H1 (cell line): Measurements from ENCODE around the gene RHBDF1. TPM values are rescaled to one million over a fixed set of nuclear protein-coding genes. Genes with fewer than 3 reads are reported as not detected.

Experiments used
- CTCF ChIA-PET: fragments of 300-600 bp; sonication (Branson Sonifier 250); formaldehyde crosslinking; loops from one replicate; lab custom pipeline; 2021; ENCODE audit not compliant: partially characterized antibody; lab: Charles Lee
- POLR2A ChIA-PET: fragments of 300-600 bp; sonication (Branson Sonifier 250); formaldehyde crosslinking; loops from one replicate; lab custom pipeline; 2021; ENCODE audit warnings: inconsistent platforms; ENCODE audit not compliant: partially characterized antibody; lab: Charles Lee
- DNase-seq, 2 experiments: peaks; one replicate each; pipeline versions ENCODE4 v3.0.0 to v3.0.0-alpha.2; 2010 to 2022; ENCODE audit warnings: low spot score in 2 of 2, low read depth in 1 of 2, mixed read lengths in 1 of 2
- FAIRE-seq: peaks from 2 replicates; lab custom pipeline; 2011; peaks lifted over from hg19 to GRCh38; lab: Jason Lieb, UNC
- H2AFZ ChIP-seq: 2 replicates; pipeline ENCODE4 v1.8.1; 2012; ENCODE audit warnings: low read length, inconsistent platforms
- H2AK5ac ChIP-seq: 2 replicates; pipeline ENCODE4 v1.6.1; 2013; ENCODE audit warnings: low read depth, low read length
- H2BK120ac ChIP-seq: replicated peaks from 2 replicates; pipeline ENCODE3; 2013; ENCODE audit warnings: low read depth, low read length, inconsistent platforms
- H2BK12ac ChIP-seq: 2 replicates; pipeline ENCODE4 v1.6.1; 2013; ENCODE audit warnings: low read depth, low read length
- H2BK15ac ChIP-seq: 2 replicates; pipeline ENCODE4 v1.6.1; 2013; ENCODE audit warnings: low read length
- H2BK20ac ChIP-seq: 2 replicates; pipeline ENCODE4 v1.6.1; 2013; ENCODE audit warnings: low read length
- H2BK5ac ChIP-seq: 2 replicates; pipeline ENCODE4 v1.6.1; 2013; ENCODE audit warnings: low read depth, low read length
- H3K14ac ChIP-seq: 2 replicates; pipeline ENCODE4 v1.6.1; 2013; ENCODE audit warnings: inconsistent platforms; ENCODE audit not compliant: insufficient read length
- H3K18ac ChIP-seq: 2 replicates; pipeline ENCODE4 v1.6.1; 2013; ENCODE audit warnings: low read length; ENCODE audit errors: extremely low read depth
- H3K23ac ChIP-seq: 2 replicates; pipeline ENCODE4 v1.6.1; 2013; ENCODE audit warnings: inconsistent platforms; ENCODE audit not compliant: insufficient read length
- H3K23me2 ChIP-seq: 2 replicates; pipeline ENCODE4 v1.6.1; 2013; ENCODE audit warnings: low read depth, low read length
- H3K27ac ChIP-seq: 2 replicates; pipeline ENCODE4 v1.6.1; 2011; ENCODE audit warnings: low read depth, low read length, inconsistent platforms
- H3K27me3 ChIP-seq, 4 experiments: replicated peaks in 1 of 4; 1 replicate in 1 of 4; 2 replicates in 3 of 4; pipeline versions ENCODE4 v1.6.1 to v1.8.1; 2011 to 2013; ENCODE audit warnings: low read length in 3 of 4, mild to moderate bottlenecking in 3 of 4, inconsistent platforms in 2 of 4, mixed read lengths in 2 of 4, moderate library complexity in 1 of 4; ENCODE audit not compliant: control insufficient read depth in 3 of 4, insufficient read depth in 3 of 4; ENCODE audit errors: extremely low read depth in 1 of 4
- H3K36me3 ChIP-seq, 4 experiments: 2 replicates each; pipeline versions ENCODE4 v1.6.1 to v1.8.1; 2011 to 2013; ENCODE audit warnings: mild to moderate bottlenecking in 4 of 4, low read length in 3 of 4, moderate library complexity in 2 of 4, control low read depth in 1 of 4, inconsistent platforms in 1 of 4; ENCODE audit not compliant: insufficient read depth in 4 of 4, control insufficient read depth in 2 of 4
- H3K4ac ChIP-seq: replicated peaks from 2 replicates; pipeline ENCODE3; 2013; ENCODE audit warnings: low read length, low read depth, mixed read lengths, inconsistent platforms; ENCODE audit not compliant: insufficient read length
- H3K4me1 ChIP-seq, 4 experiments: replicated peaks in 1 of 4; 1 replicate in 1 of 4; 2 replicates in 3 of 4; pipeline versions ENCODE4 v1.6.1 to v1.8.1; 2011 to 2013; ENCODE audit warnings: low read length in 3 of 4, inconsistent platforms in 2 of 4, mixed read lengths in 1 of 4; ENCODE audit not compliant: insufficient read depth in 4 of 4, control insufficient read depth in 3 of 4
- H3K4me2 ChIP-seq, 2 experiments: 2 replicates each; pipeline versions ENCODE4 v1.6.1 to v1.8.1; 2011 to 2013; ENCODE audit warnings: low read depth in 2 of 2, low read length in 2 of 2, control low read depth in 1 of 2, inconsistent platforms in 1 of 2, mild to moderate bottlenecking in 1 of 2; ENCODE audit not compliant: insufficient read depth in 1 of 2
- H3K4me3 ChIP-seq, 4 experiments: fragments of 200-600, 300-600 bp in 1 of 4; sonication (generic), shearing (Covaris generic), sonication (Bioruptor Twin) in 1 of 4; 2 replicates each; pipeline versions ENCODE4 v1.5.1 to v1.8.1; 2011 to 2016; ENCODE audit warnings: low read length in 4 of 4, low read depth in 3 of 4, control low read depth in 2 of 4, inconsistent platforms in 2 of 4, mild to moderate bottlenecking in 2 of 4, mixed read lengths in 1 of 4, moderate library complexity in 1 of 4; ENCODE audit not compliant: insufficient read depth in 2 of 4; ENCODE audit errors: extremely low read depth in 1 of 4
- H3K56ac ChIP-seq: replicated peaks from 2 replicates; pipeline ENCODE3; 2013; ENCODE audit warnings: low read depth, mild to moderate bottlenecking, mixed read lengths, low read length, inconsistent platforms; ENCODE audit not compliant: insufficient read length
- H3K79me1 ChIP-seq: 2 replicates; pipeline ENCODE4 v1.6.1; 2013; ENCODE audit warnings: low read depth, low read length, control low read depth
- H3K79me2 ChIP-seq, 2 experiments: 2 replicates each; pipeline versions ENCODE4 v1.6.1 to v1.8.1; 2012 to 2013; ENCODE audit warnings: low read length in 2 of 2, mild to moderate bottlenecking in 2 of 2, inconsistent platforms in 1 of 2; ENCODE audit not compliant: insufficient read depth in 2 of 2, control insufficient read depth in 1 of 2
- H3K9ac ChIP-seq, 4 experiments: replicated peaks in 1 of 4; 1 replicate in 1 of 4; 2 replicates in 3 of 4; pipeline versions ENCODE4 v1.6.1 to v1.8.1; 2011 to 2013; ENCODE audit warnings: low read depth in 3 of 4, low read length in 3 of 4, control low read depth in 2 of 4, mild to moderate bottlenecking in 2 of 4, moderate library complexity in 2 of 4, inconsistent platforms in 1 of 4; ENCODE audit errors: extremely low read depth in 1 of 4
- H3K9me3 ChIP-seq, 2 experiments: 2 replicates each; pipeline versions ENCODE4 v1.6.1 to v1.8.1; 2012 to 2013; ENCODE audit warnings: mild to moderate bottlenecking in 2 of 2, moderate library complexity in 2 of 2, control low read depth in 1 of 2, inconsistent platforms in 1 of 2, low read depth in 1 of 2, low read length in 1 of 2, mixed read lengths in 1 of 2; ENCODE audit not compliant: insufficient read depth in 2 of 2
- H4K20me1 ChIP-seq, 2 experiments: replicated peaks in 1 of 2; 2 replicates each; pipeline versions ENCODE3 to v1.8.1; 2011 to 2013; ENCODE audit warnings: inconsistent platforms in 2 of 2, low read length in 2 of 2, mild to moderate bottlenecking in 1 of 2; ENCODE audit not compliant: insufficient read depth in 2 of 2, control insufficient read depth in 1 of 2
- H4K5ac ChIP-seq: 2 replicates; pipeline ENCODE4 v1.6.1; 2013; ENCODE audit warnings: low read length, low read depth, mixed read lengths, inconsistent platforms; ENCODE audit not compliant: insufficient read length
- H4K8ac ChIP-seq: 2 replicates; pipeline ENCODE4 v1.8.0; 2013; ENCODE audit warnings: mild to moderate bottlenecking, moderate library complexity, low read length, inconsistent platforms; ENCODE audit not compliant: insufficient read depth; ENCODE audit errors: extremely low read depth
- H4K91ac ChIP-seq: replicated peaks from 2 replicates; pipeline ENCODE3; 2013; ENCODE audit warnings: low read length, mixed read lengths, inconsistent platforms; ENCODE audit not compliant: insufficient read length
- CHD2 ChIP-seq: IDR thresholded peaks from 2 replicates; pipeline ENCODE4 v1.6.1; 2012; ENCODE audit warnings: low read length, improper control_type of control experiment
- CREB1 ChIP-seq: IDR thresholded peaks from 2 replicates; pipeline ENCODE4 v1.6.1; 2012; ENCODE audit warnings: inconsistent platforms
- EP300 ChIP-seq, 2 experiments: IDR thresholded peaks; 1 replicate in 1 of 2; 2 replicates in 1 of 2; pipeline ENCODE4 v1.6.1; 2011 to 2012; ENCODE audit warnings: low read depth in 2 of 2, low read length in 2 of 2, mild to moderate bottlenecking in 2 of 2, borderline replicate concordance in 1 of 2, inconsistent platforms in 1 of 2, moderate library complexity in 1 of 2
- JUN ChIP-seq: IDR thresholded peaks from 2 replicates; pipeline ENCODE4 v1.6.1; 2011; ENCODE audit warnings: low read depth, mild to moderate bottlenecking, improper control_type of control experiment, low read length
- KDM1A ChIP-seq: fragments of 200-600, 300-600 bp; sonication (generic); IDR thresholded peaks from 2 replicates; pipeline ENCODE4 v1.7.1; 2016; ENCODE audit warnings: mild to moderate bottlenecking, low read length, borderline replicate concordance
- KDM5A ChIP-seq: fragments of 200-600 bp; IDR thresholded peaks from 2 replicates; pipeline ENCODE4 v1.7.1; 2012; ENCODE audit warnings: mild to moderate bottlenecking, low read length, inconsistent platforms, mixed read lengths
- RNF2 ChIP-seq: fragments of 200-900, 300-1000 bp; sonication (generic); IDR thresholded peaks from 2 replicates; pipeline ENCODE4 v1.7.1; 2016; ENCODE audit warnings: borderline replicate concordance, low read depth, mild to moderate bottlenecking, antibody characterized with exemption, low read length; ENCODE audit not compliant: poor library complexity, severe bottlenecking; ENCODE audit errors: missing control alignments
- SIN3A ChIP-seq, 2 experiments: IDR thresholded peaks in 1 of 2; conservative IDR thresholded peaks in 1 of 2; 2 replicates each; pipeline ENCODE4 v1.6.1; 2011 to 2012; ENCODE audit warnings: low read length in 2 of 2, improper control_type of control experiment in 1 of 2, low read depth in 1 of 2, mild to moderate bottlenecking in 1 of 2
- SIRT6 ChIP-seq: IDR thresholded peaks from one replicate; pipeline ENCODE4 v1.7.1; 2012; ENCODE audit warnings: low read length, inconsistent platforms
- SP2 ChIP-seq: IDR thresholded peaks from 2 replicates; pipeline ENCODE4 v1.6.1; 2012; ENCODE audit warnings: mild to moderate bottlenecking, low read length, inconsistent platforms
- ZNF274 ChIP-seq: IDR thresholded peaks from 2 replicates; pipeline ENCODE4 v1.7.0; 2012; ENCODE audit warnings: low read length, borderline replicate concordance; ENCODE audit errors: extremely low read depth
- WGBS, 2 experiments: shearing (Covaris generic) in 1 of 2; methylation state at CpG; one replicate each; pipeline versions ENCODE4 v1.1.6 to v1.1.7; 2013 to 2015; ENCODE audit warnings: low lambda C conversion rate in 2 of 2, mixed read lengths in 2 of 2, inconsistent platforms in 1 of 2, low coverage in 1 of 2, missing lambda C conversion rate in 1 of 2; ENCODE audit not compliant: insufficient replicate concordance in 2 of 2, insufficient coverage in 1 of 2, insufficient read length in 1 of 2; ENCODE audit errors: extremely low coverage in 1 of 2, missing lambda C conversion rate in 1 of 2; 5-methylcytosine and 5-hydroxymethylcytosine counted together
- polyA plus RNA-seq, 7 experiments: library from polyadenylated mRNA; depleted of rRNA in 3 of 7; stranded (reverse) in 5 of 7; unstranded in 2 of 7; fragments of >200 nt in 5 of 7; fragments of 200-250 nt in 2 of 7; gene quantifications; 1 replicate in 5 of 7; 2 replicates in 1 of 7; 4 replicates in 1 of 7; pipeline versions ENCODE4 v1.2.1 to v1.2.3, GENCODE V29; 2011 to 2013; ENCODE audit warnings: missing spikeins in 2 of 7, mixed read lengths in 2 of 7
- total RNA-seq: library from RNA; stranded (reverse); fragmentation: NEBNext Ultra II Directional; extraction: Animal tissue kit (Norgen Biotek cat#: 25700); gene quantifications from 2 replicates; pipeline ENCODE4 v1.2.1, GENCODE V29; 2021
- TF ChIP-seq, protein P1 (sequence below): IDR thresholded peaks from 2 replicates; pipeline ENCODE4 v1.6.1; 2011; ENCODE audit warnings: low read depth, mild to moderate bottlenecking, low read length; ENCODE audit not compliant: insufficient read depth
- TF ChIP-seq, protein P2 (sequence below): IDR thresholded peaks from 2 replicates; pipeline ENCODE4 v1.6.1; 2012; ENCODE audit warnings: inconsistent platforms

The RHBDF1 gene
- total and polyA plus RNA-seq, 2 of the 8 experiments (the other 6 are each of a cell fraction or from before 2014, with no cell fraction given) = 37.4 to 51.6 TPM

DNA sequence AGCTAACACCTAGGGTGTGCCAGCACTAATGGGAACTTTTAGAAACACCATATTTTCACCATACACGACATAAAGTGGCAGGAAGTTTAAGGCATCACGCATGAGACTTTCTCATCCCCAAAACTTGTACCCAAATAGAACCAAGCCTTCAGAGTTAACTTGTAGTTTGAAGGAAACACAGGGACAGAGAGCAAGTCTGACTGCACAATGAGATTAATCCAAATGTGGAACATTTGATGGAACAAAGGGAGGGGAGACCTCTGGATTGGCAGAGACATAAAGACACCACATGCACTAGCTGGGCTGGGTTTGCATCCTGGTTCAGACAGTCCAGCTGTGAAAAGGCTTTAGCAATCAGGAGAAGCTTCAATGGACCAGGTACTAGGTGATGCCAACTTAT lies 41.9 kb upstream of the RHBDF1 start:
- Histone ChIP-seq H3K4me2 (no peak overlapping the region), H2AK5ac (no peak overlapping the region), H3K79me2 (no peaks in the 10 kb centered on the region), H3K56ac (no peak overlapping the region), H3K9ac (no peak overlapping the region), H3K4me3 (no peak overlapping the region), H4K20me1 (peaks cover 0 to 13% of the 10 kb centered on the region in 2 experiments), H4K8ac (no peak overlapping the region), H2BK15ac (no peak overlapping the region), H3K36me3 (peaks cover 0 to 3% (median 0%) of the 10 kb centered on the region in 4 experiments; a peak in 2 of 8 replicates), H2BK12ac (no peak overlapping the region), H3K4me1 (peaks cover 0 to 4% (median 1%) of the 10 kb centered on the region in 4 experiments; a peak in 4 of 7 replicates), H3K4ac (no peak overlapping the region), H3K27me3 (no peaks in the 10 kb centered on the region), H3K23ac (no peak overlapping the region), H2BK5ac (no peak overlapping the region), H2BK120ac (no peak overlapping the region), H3K27ac (no peak overlapping the region), H3K14ac (no peak overlapping the region), H2BK20ac (no peak overlapping the region), H3K18ac (no peak overlapping the region), H3K79me1 (no peaks in the 10 kb centered on the region), H3K9me3 (no peaks in the 10 kb centered on the region), H3K23me2 (no peaks in the 10 kb centered on the region), H4K5ac (no peak overlapping the region), H2AFZ (no peak overlapping the region), H4K91ac (no peak overlapping the region)
- WGBS, 2 experiments = 93% methylated on average over 2 of the region's 2 CpGs; no CpG with 5 or more reads in 1 of the 2 experiments
- POLR2A ChIA-PET = no interaction called here
- TF ChIP-seq SP2 = no peak
- TF ChIP-seq SIN3A (conservative IDR thresholded peaks at IDR 0.05 in 1 of 2, IDR thresholded peaks at IDR 0.05 in 1 of 2; ENCODE audit: low read depth in 1 of 2, low read length in 2 of 2) = no peak
- TF ChIP-seq JUN = no peak
- TF ChIP-seq ZNF274 = no peak
- TF ChIP-seq CHD2 = no peak
- TF ChIP-seq KDM5A = no peak
- TF ChIP-seq SIRT6 = no peak
- no peak for TF ChIP-seq RNF2
- TF ChIP-seq KDM1A = no peak
- TF ChIP-seq, protein P1, sequence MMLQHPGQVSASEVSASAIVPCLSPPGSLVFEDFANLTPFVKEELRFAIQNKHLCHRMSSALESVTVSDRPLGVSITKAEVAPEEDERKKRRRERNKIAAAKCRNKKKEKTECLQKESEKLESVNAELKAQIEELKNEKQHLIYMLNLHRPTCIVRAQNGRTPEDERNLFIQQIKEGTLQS = no peak
- TF ChIP-seq, protein P2, sequence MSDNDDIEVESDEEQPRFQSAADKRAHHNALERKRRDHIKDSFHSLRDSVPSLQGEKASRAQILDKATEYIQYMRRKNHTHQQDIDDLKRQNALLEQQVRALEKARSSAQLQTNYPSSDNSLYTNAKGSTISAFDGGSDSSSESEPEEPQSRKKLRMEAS = no peak
- no peak for TF ChIP-seq EP300 (IDR thresholded peaks at IDR 0.05; ENCODE audit: borderline replicate concordance in 1 of 2, low read depth in 2 of 2, low read length in 2 of 2)
- TF ChIP-seq CREB1 = no peak
- FAIRE-seq = no peak
- DNase-seq = no peak
- CTCF ChIA-PET = interaction anchor here (1.0 kb wide), 1 partner anchor 10 kb away, joined by 6 read pairs; no protein-coding TSS in a partner anchor
